HG03064 (cell line): ENCODE measurements around the gene AQP12B.

Source experiments
- ATAC-seq: cut with Tn5 transposase; IDR thresholded peaks from one replicate; pipeline ENCODE4 v1.9.1; 2021; ENCODE audit warnings: low read depth; ENCODE audit not compliant: unreplicated experiment

AQP12B gene

DNA sequence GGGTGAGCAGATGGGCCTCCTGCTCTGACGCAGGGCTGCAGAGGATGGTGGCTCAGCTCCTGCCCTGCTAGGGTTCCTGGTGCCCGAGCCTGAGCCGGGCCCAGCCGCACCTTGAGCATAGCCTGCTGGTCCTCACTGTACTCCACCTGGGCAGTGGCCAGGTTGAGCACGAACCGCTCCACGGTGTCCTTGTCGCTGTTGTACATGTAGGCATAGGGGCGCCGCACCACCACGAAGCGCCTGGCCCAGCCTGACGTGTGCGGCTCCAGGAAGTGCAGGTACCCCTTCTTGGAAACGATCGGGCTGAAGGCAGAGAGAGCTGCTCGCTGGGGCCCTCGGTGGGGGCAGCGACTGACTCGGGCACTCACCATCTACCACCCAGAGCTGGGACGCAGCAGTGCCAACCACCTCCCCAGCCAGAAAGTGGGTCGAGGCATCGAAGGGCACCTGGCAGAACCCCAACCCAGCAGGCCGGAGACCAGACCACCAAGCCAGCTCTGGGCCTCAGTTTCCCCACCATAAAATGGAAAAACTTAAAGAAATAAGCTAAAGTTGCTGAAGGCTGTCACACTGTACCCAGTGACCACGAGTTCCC is 36.3 kb upstream of the AQP12B start:
- no peak for ATAC-seq

- no peak for ATAC-seq
Measured at GRCh38 chr2:240717681-240718581, 35.2 kb upstream of the AQP12B start.

- no peak for ATAC-seq
Measured at GRCh38 chr2:240717181-240717641, 34.5 kb upstream of the AQP12B start.

GRCh38 chr2:240716130-240716798 is 33.6 kb upstream of the AQP12B start:
- no peak for ATAC-seq

DNA sequence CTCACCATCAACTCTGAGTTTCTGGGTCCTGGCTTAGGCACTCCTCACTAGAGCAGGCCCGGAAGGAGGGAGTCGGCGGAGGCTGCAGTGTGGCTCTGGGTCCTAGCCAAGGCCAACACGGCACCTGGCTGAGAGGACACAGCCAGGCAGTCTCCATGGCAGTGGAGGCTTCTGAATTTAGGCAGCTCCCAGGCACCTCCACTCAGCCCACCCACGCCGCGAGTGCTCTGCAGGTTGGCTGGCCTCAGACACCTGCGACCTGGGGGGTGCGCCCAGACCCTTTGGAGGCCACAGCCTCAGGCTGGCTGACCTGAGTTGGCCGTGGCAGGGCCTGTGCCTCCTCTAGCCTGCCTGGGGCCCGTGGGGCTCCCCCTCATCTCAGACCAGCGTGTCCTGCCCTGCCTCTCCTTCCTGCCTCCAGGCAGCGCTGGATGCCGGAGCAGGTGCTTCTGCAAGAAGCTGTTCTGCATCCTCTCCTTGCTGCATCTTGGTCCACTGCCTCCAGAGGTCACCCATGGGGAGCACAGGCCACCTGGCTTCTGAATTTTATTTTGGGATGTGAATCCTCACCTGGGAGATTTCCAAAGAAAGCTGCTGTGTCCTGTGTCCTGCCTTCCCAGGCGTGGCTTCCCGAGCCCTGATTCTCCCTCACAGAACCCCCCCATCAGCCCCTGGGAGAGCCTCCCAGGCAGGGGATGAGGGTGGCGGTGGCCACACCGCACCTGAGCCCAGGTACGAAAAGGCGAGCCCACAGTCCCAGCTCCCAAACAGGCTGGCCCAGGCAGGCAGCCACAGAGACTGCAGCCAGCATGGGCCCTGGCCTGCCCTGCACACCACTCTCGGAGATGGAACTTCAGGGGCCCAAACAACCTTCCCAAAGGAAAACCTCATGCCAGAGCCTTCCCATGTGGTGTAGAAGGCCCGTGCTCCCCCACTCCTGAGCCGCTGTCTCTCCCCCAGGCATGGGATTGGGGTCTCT is 32.4 kb upstream of the AQP12B start:
- ATAC-seq, result no peak

DNA sequence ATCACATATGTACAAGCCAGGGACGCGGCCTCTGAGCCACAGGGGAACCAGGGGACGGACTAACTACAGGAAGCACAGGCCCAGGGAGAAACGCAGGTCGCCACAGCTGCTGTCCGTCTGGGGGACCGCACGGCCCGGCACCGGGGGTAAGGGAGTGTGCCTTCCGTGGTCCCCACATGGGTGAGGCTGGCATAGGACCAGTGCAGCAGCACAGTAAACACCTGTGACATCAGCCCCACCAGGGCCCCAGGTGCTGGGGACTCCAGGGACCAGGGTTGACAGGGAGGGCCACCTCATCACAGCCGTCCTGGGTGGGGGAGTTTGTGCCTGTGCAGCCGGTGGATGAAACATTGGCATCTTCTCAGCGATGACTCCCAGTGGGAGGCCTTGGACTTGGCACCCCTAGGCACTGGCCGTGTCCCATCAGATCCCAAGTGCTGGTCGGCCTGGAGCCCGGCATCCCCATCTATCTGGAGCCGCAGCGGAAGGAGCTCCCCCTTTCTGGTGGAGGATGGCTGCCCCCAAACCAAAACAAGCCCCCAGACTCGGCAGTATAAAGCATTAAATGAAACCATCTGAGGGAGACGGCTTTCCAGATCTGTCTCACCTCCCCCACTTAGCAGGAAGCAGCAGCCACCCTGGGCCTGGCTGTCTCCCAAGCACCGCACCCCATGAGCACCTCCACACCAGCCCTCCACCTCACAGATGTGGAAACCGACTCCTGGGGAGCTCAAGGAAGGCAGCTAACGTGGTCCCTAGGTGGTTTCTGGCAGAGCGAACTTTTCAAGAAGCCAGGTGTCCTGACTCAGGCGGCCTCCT is 31.5 kb upstream of the AQP12B start:
- ATAC-seq, result no peak

DNA sequence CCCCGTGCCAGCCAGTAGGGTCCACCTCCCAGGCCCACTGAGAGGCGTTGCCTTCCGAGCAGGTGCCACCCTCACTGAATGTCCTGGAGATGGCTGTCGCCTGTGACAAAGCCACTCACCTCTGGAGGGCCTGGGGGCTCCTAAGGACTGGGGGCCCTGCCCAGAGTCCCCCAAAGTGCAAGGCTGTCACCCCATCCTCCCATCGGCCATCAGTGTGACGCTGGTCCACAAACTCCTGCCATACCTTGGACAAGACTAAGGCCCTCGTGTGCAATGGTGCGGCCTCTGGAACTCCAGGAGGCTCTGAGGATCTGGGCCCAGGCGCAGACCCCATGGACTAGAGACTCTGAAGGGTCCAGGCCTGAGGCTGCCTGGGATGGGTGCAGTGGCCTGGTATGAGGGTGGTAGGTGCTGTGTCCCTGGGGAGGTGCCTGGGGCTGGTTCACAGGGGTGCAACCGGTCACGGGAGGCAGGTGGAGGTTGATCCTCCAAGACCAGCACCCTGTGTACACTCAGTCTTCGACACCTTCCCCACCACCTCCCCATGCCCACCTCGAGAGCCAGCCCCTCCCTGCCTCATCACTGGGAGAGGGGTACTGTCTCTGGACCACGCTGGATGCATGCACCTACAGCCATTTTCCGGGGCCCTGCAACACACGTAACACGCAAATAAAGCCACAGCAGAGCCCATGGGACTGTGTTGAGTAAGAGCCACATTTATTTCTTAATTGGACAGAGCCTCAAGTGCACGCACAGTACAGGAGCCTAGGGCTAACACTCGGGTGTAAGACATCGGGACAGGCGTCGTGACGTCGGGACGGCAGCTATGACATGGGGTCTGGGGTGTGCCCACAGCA is 30.6 kb upstream of the AQP12B start:
- ATAC-seq, result no peak

DNA sequence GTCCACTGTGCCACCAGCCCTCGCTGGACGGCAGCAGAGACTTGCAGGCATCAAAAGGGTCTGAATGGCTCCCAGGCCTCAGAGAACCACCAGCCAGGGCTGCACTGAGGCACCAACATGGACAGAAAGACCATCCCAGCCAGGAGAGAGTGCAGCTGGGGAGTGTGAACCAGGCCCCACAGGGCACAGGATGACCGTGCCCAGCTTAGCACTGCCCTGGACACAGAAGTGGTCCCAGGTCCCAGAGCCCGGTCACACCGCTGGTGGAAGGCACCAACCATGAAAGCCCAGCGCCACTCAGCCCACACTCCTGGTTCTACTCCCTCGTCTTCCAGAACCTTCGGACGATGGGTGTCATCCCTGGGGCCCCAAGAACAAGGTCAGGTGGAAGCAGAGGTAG is 29.4 kb upstream of the AQP12B start:
- no peak for ATAC-seq

GRCh38 chr2:240711701-240712100 is 29.0 kb upstream of the AQP12B start:
- no peak for ATAC-seq

DNA sequence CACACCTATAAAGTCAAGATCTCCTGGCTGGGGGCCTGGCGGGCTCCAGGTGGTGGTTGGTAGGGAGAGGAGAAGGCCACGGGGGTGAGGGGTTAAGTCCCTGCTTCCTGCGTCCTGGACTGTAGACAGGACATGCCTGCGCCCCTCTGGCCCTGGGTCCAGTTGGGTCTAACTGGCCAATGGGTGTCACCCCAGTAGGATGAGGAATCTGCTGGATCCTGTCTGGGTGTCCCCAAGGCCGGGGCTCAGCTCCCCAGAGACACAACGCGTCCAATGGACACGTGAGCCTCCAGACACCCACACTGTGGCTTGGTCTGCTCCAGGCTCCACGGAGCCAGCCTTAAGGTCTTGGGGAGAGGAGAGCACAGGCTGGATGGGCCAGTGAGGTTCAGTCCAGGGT is 28.6 kb upstream of the AQP12B start:
- ATAC-seq, result no peak

DNA sequence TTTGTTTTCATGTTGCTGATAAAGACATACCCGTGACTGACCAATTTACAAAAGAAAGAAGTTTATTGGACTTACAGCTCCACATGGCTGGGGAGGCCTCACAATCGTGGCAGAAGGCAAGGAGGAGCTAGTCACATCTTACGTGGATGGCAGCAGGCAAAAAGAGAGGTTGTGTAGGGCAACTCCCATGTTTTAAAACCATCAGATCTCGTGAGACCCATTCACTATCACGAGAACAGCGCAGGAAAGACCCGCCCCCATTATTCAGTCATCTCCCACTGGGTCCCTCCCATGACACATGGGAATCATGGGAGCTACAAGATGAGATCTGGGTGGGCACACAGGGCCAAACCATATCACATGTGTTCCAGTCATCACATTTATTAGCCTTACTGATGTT is 25.8 kb upstream of the AQP12B start:
- ATAC-seq, result no peak

DNA sequence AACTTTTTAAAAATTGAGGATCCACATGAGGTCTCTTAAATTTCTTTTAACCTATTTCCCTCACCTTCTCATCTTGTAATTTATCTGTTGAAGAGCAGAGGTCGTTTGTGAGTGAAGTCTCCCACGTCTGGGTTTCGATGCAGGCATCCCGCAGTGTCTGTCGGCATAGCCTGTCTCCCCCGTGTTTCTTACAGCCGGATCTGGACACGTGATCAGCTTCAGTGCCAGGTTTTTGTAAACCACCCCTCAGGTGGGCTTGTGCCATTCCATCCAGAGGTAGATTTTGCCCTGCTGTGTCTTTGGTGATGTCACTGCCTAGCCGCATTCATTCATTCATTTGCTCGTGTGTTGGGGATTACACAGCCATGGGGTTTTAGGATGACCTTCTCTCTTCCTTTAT is 25.1 kb upstream of the AQP12B start:
- no peak for ATAC-seq

GRCh38 chr2:240707043-240707756 is 24.5 kb upstream of the AQP12B start:
- ATAC-seq, result no peak

DNA sequence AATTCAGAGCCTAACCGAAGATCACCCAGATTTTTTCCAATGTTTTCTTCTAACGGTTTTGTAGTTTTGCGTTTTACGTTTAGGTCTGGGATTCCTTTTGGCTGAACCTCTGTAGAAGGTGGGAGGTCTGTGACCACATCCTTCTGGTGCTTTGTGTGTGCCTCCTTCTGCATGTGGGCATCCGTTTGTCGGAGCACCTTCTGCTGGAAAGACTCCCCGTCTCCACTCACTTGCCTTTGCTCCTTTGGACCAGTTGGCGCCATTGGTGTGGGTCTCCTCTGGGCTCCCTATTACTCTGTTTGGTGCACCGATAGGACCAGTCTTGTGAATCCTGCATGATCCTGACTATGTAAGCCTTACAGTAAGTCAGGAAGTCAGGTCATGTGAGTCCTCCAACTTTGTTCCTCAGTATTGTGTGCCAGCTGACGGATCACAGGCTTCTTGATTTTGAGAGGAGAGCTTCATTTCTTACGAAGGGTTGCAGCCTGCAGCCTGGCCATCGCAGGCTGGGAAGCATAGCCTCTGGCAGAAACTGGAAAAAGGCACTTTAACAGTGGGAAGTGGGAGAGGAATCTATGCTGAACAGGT is 22.6 kb upstream of the AQP12B start:
- ATAC-seq, result no peak

GRCh38 chr2:240704651-240705050 is 22.0 kb upstream of the AQP12B start:
- no peak for ATAC-seq

DNA sequence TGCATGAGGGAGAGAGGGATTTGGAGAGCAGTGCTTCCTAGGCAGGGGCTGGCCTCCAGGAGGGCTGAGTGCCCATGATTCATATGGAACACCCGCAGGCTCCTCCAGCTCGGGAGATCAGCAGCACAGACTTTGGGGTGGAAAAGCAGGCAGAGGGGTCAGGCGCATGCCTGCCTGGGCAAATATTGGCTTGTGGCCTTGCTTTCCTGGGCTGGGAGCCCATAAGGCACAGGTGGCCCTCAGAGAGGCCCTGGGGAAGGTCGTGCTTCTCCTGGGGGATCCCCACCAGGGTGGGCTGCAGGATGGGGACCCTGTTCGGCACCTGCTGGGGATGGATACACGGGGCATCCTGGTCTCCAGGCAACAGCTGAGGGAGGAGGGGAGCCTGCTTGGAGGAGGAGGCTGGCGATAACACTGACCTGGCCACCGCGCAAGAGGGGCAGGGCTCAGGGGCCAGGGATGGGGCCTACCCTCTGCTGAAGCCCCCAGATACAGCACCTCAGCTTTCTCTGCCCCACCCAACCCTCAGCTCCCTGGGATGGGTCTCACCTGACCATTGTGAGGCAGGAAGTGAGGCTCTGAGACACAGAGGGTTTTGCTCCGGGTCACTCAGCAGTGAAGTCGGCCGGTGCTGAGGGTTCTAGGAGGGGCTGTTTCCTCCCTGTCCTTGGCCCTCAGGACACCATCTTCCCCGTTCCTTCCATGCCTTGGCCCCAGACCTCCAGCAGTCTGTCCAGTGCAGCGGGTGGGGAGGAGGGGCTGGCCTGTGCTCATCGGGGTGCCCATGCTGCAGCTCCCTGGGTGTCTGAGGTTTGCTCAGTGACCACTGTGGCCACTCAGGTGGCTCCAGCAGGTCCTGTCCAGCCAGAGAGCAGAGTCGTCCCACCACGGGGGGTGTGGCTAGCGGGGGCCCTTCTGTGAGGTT is 21.0 kb upstream of the AQP12B start:
- ATAC-seq, result no peak

DNA sequence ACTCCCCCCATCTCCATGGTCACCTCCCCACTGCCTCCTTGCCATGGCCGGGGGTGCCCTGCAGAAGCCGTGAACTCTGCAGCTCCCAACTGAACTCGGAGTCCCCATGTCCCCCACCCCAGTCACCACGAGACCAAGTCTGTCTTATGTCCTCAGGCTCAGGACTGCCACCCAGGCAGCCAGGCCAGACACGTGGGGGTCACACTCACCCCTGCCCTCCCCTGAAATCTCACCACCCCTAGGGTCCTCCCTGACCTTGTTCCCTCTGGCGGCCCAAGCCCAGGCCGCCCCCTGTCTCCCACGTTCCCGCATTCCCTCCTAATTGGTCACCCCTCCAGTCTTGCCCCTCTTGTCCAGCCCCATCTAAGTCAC is 19.9 kb upstream of the AQP12B start:
- ATAC-seq, result no peak
